ENCODE results near the gene SHF.
A peak's percentile ranks its signal among the peaks of the same experiment; 100 is the strongest.

SHF gene

GRCh38 chr15:45169608-45170480, 17.9 kb downstream of the SHF start:
- no peak for DNase-seq (ENCODE audit: low read depth)

- no peak for DNase-seq (ENCODE audit: low read depth)
These were observed 18.8 kb downstream of the SHF start for GRCh38 chr15:45168751-45169551.

- no peak for DNase-seq (ENCODE audit: low read depth)
These were observed 19.5 kb downstream of the SHF start for GRCh38 chr15:45168286-45168685.

DNA sequence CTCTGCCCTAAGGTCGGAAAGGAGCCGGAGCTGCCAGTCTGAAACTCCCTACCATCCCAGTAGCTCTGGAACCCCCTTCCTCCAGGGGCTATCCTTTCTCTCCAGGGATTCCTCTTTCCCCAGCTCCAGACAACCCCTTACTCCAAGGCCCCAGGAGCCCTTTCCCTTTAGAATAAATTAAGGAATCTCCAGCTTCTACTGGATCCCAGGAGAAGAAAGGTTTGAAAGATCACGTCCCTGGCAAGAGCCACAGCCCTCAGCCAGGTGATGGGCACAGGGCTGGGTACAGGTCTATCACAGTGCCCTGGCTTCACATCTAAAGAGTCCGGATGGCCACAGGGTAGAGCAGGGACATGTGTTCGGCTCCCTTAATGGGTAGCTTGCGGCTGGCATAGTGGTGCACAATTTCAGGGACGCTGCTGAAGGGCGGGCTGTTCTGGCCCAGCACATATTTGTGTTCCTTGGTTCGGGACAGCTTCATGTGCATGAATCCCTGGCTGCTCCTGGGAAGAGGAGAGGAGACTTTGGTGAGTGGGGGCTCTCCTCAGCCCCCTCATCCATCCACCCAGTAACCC, 20.0 kb downstream of the SHF start:
- DNase-seq (ENCODE audit: low read depth) = no peak

DNA sequence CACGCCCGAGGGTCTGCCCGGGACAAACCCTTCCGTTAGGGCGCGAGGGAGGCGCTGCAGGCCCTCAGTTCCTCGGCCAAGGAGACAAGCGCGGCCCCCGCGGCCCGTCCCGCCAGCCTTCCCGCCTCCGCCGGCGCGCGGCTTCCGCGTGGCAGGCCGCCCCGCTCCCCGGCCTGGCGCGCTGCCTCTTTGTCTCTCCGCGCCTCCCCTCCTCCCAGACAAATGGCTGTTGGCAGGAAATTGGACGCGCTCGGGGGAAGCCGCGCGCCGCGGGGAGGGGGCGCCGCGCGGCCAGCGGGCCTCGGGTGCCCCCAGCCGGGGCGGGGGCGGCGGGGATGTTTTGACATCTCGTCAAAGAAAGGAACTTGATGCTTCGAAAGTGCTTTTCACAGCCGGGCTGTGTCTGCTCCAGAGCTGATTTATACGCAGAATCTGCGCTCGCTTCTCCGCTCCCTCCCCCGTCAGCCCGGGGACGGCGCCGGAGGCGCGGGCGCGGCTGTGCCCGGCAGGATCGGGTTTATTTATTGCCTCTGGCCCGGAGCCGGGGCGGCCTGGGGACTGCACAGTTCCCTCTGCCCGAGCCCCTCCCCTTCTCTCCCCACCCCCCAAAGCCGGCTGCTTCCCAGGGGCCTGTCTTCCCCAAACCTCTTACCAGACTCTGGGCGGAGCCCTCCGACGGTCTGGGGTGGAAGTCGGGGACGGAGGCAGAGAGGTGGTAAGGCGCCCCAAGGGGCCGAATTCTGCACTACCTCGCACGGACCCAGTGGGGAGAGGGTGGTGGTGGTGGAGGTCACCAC, 20.7 kb downstream of the SHF start:
- peak; percentile 68 for DNase-seq (ENCODE audit: low read depth)

DNA sequence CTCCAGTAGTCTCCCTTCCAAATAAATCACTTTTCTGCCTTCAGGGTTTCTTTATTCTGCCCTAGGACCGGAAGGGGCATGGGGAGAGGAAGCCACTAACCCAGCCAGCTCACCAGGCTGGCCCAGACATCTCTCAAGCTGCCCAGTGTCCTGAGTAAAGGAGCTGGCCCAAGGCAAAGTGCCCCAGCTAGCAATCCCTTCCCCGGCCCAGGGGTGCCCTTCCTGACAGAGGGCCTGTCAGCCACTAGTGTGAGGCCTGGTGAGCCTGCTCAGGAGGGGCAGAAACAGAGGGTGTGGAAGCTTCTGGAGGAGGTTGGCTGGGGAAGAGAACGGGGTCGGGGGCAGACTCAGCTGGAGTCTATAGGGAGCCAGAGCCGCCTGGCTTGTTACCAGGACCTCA, 22.2 kb downstream of the SHF start:
- no peak for DNase-seq (ENCODE audit: low read depth)

DNA sequence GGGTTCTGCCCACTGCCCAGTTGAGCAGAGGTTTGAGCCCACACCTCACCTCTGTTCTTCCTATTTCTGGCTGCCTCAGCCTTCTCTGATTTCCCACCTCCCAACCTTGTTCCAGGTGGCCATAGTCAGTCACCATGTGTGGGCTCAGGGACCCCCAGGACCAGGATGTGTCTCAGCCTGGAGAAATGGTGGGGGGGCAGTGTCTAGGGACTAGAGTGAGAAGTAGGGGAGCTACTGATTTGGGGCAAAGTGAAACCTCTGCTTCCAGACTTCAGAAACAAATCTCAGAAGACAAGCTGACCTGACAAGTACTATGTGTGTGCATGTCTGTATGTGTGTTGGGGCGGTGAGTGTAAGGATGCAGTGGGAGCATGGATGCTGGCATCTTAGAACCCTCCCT, 22.9 kb downstream of the SHF start:
- no peak for DNase-seq (ENCODE audit: low read depth)

DNA sequence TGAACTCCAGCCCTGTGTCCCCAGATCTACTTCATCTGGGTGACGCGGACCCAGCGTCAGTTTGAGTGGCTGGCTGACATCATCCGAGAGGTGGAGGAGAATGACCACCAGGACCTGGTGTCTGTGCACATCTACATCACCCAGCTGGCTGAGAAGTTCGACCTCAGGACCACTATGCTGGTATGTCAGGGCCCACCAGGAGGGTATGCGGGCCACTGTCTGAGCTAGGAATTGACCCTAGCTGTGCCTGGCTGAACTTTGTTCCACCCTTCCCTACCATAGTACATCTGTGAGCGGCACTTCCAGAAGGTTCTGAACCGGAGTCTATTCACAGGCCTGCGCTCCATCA, 24.3 kb downstream of the SHF start:
- DNase-seq (ENCODE audit: low read depth) = no peak

DNA sequence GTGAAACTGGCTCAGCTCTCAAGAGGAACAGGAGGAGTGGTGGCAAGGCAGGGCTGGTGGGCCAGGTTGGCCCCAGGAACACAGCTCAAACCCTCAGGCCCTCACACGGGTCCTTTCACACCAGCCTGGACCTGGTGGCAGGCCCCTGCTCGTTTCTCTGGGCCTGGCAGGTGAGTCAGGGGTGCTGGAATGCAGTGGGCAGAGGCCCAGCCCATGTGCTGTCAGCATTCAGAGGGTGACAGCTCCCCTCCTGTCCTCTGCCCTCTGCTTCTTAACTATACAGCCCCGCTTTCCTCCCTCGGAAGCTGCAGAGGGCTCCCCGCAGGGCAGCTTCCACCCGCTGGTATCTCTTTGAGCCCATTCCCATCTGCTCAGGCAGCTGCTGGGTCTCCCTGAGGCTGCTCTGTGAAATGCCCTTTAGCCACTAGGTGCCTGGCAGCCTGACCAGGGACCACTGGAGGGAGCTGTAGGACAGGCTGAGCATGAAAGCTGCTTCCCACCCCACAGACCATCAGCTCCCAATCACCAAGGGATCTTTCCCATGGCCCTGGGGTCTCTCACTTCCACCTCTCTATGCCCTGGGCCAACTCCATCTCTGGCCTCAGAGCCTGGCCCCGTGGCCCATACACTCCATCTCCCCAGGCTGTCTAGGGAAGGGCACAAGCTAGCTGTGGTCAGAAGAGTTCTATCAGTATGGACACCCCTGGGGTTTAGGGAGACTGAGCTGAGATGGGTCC, 24.8 kb downstream of the SHF start:
- DNase-seq (ENCODE audit: low read depth) = peak; percentile 41

DNA sequence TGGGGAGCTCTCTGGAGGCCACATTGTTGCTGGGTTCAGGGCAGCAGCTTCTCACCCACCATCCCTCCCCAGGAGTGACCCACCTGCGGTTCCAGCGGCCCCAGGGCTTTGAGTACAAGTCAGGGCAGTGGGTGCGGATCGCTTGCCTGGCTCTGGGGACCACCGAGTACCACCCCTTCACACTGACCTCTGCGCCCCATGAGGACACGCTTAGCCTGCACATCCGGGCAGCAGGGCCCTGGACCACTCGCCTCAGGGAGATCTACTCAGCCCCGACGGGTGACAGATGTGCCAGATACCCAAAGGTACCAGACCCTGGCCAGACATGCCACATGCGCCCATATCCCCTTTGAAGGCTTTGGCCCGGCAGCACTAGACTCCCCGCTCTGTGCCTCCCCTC, 26.1 kb downstream of the SHF start:
- DNase-seq (ENCODE audit: low read depth) = no peak

DNA sequence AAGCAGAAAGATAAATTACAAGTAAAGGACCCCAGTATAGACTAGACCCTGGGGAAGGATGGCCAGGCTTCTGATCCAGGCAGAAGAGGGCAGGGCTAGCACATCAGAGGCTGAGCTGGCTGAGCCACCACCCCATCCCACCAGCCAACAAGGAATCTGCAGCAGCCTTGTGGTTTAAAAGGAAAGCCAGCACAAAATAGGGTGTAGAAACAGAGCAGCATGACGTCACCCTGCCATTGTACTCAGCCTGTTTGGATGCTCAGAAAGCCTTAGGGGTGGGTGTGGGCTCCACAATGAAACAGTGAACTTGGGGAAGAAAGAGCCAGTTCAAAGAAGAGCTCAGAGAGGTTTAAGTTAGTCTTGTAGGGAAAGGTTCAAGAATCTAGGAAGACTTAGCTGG, 29.8 kb downstream of the SHF start:
- no peak for DNase-seq (ENCODE audit: low read depth)

DNA sequence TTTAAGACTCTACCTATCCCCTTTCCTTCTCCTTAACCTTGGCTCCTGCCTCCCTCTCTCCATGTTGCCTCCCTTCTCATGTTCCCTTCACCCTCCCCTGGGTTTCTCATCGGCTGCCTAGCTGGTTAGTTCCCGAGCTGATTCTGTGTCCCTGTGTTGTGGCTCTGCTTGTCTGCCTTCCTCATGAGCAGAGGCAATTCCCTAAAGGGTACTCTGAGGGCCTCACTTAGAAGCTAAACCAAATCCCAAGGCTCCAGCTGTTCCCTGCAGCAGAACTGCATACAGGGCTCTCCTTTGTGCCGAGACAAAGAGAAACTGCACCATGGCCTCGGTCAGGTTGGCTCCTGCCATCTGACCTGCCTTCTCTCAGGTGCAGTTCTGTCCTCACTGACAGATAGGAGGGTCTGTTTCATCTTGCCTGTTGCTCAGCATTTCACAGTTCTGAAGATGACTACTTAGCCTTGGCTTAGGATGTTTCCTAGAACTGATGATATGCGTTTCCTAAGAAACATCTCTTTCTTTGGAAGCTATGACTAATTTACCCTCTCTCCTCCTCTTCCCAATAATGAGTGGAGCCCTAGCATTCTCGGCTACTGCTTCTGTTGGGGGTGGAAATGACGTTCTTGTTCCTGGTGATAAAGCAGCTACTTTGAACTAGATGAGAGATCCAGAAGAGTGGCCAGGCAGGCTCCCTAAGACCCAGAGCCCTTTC, 30.9 kb downstream of the SHF start:
- DNase-seq (ENCODE audit: low read depth) = no peak

GRCh38 chr15:45155739-45156138, 32.0 kb downstream of the SHF start:
- DNase-seq (ENCODE audit: low read depth) = no peak

GRCh38 chr15:45151998-45152828, 35.6 kb downstream of the SHF start:
- DNase-seq (ENCODE audit: low read depth) = no peak

GRCh38 chr15:45150997-45151396, 36.8 kb downstream of the SHF start:
- DNase-seq (ENCODE audit: low read depth) = no peak

GRCh38 chr15:45150481-45150880, 37.3 kb downstream of the SHF start:
- no peak for DNase-seq (ENCODE audit: low read depth)

DNA sequence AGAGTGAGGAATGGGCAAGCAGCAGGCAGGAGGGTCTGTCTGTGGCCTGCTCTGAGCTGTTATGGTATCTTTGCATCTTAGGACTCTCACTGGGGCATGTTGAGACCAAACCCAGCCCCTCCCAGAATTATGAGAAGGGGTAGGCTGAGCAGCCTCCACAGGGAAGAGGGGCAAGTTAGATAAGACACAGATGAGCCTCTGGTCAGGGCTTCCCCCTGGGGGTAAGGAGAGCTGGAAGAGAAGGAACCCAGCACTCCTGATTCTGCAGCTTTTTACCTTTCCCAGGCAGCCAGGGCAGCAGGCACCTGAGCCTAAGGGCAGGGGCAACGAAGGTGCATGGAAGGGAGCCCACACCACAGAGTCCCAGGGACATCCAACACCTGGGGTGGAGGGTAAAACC, 38.7 kb downstream of the SHF start:
- DNase-seq (ENCODE audit: low read depth) = no peak

DNA sequence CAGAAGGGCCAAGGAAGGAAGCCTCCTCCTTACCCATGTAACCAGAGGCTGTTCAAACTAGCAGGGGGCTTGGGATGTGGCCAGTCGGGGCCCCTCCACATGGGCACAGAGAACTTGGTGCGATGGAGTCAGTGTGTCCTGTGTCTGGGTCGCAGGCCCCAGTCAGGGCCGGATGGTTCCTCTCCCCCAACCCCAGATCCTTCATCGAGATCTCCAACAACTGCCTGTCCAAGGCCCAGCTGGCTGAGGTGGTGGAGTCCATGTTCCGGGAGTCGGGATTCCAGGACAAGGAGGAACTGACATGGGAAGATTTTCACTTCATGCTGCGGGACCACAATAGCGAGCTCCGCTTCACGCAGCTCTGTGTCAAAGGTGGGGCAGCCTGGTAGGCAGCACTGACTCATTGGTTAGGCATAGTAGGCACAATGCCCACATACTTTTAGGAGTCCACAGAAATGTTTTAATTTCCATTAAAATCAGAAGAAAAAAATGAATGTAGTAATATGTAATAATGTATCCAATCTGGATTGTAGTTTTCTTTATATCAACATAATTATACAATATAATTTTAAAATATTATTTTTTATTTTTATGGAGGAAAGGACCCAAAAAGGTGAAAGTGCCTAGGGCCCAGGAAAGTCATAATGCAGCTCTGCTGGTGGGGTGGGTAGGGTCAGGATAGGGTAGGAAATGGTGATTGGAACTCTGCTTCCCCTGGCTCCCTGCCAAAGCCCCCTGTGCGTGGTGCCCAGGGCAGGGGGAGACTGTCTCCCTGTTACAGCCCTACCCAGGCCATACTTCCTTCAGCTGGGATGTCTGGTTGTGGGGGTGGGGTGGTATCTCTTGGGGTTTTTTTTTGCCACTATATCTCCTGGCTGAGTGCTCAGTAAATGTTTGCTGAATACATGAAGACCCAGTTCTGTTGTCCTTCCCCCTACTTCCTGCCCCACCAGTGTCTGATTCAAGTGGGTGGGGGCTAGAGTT, 39.4 kb downstream of the SHF start:
- DNase-seq (ENCODE audit: low read depth) = no peak

DNA sequence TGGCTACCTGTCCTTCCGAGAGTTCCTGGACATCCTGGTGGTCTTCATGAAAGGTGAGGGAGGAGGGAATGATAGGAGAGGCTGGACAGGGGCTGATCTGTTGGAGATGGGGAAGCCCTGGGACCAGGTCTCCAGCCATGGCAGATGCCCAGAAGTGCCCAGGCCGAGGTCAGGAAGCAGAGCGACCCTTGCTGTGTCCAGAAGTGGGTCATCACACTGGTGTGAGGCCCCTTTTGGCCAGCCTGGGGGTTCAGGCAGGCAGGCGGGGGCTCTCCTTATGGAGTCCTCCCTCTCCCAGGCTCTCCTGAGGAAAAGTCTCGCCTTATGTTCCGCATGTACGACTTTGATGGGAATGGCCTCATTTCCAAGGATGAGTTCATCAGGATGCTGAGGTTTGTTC, 40.2 kb downstream of the SHF start:
- no peak for DNase-seq (ENCODE audit: low read depth)

Data from activated T-cell treated with anti-CD3 and anti-CD28 coated beads for 1 hour (primary cell).